Naive thymus-derived CD4-positive, alpha-beta T cell (primary cell): Measurements from ENCODE around the gene AQP1. TPM values are rescaled to one million over a fixed set of nuclear protein-coding genes. Genes with fewer than 3 reads are reported as not detected.

Source experiments
- ATAC-seq: fragments of 150-1000 bp; cut with Tn5 transposase; 2 replicates; pipeline ENCODE4 v1.10.0; 2021; ENCODE audit warnings: mild to moderate bottlenecking, moderate library complexity
- CTCF ChIA-PET: fragments of 350-600 bp; sonication (Branson Sonifier 250); formaldehyde crosslinking; loops from one replicate; lab custom pipeline; 2021; ENCODE audit warnings: antibody characterized with exemption; lab: Charles Lee
- POLR2A ChIA-PET: fragments of 350-600 bp; sonication (Branson Sonifier 250); formaldehyde crosslinking; loops from one replicate; lab custom pipeline; 2021; ENCODE audit warnings: antibody characterized with exemption, inconsistent platforms; lab: Charles Lee
- DNase-seq, 9 donors: peaks; one replicate each; pipeline versions ENCODE4 v3.0.0 to v3.0.0-alpha.2; 2020 to 2022; ENCODE audit warnings: mixed read lengths in 1 of 9
- H3K27ac ChIP-seq: one replicate; pipeline ENCODE4 v1.7.0; 2013; ENCODE audit warnings: mild to moderate bottlenecking, low read depth, low read length, moderate library complexity
- H3K27me3 ChIP-seq, 2 donors: one replicate each; pipeline ENCODE4 v1.7.0; 2013; ENCODE audit warnings: low read length in 2 of 2, mild to moderate bottlenecking in 2 of 2, moderate library complexity in 2 of 2; ENCODE audit not compliant: control insufficient read depth in 2 of 2, insufficient read depth in 2 of 2
- H3K36me3 ChIP-seq, 3 experiments: 1 replicate in 2 of 3; 2 replicates in 1 of 3; pipeline ENCODE4 v1.7.0; 2013; ENCODE audit warnings: low read length in 3 of 3, mild to moderate bottlenecking in 3 of 3, moderate library complexity in 1 of 3; ENCODE audit not compliant: insufficient read depth in 3 of 3, control insufficient read depth in 2 of 3
- H3K4me1 ChIP-seq, 2 donors: one replicate each; pipeline ENCODE4 v1.7.0; 2013; ENCODE audit warnings: low read length in 2 of 2, mild to moderate bottlenecking in 2 of 2, moderate library complexity in 1 of 2; ENCODE audit not compliant: control insufficient read depth in 2 of 2, insufficient read depth in 2 of 2
- H3K4me3 ChIP-seq: 2 replicates; pipeline ENCODE4 v1.7.0; 2013; ENCODE audit warnings: mild to moderate bottlenecking, low read length
- H3K9me3 ChIP-seq, 3 experiments: 1 replicate in 2 of 3; 2 replicates in 1 of 3; pipeline ENCODE4 v1.7.0; 2013; ENCODE audit warnings: low read length in 3 of 3; ENCODE audit not compliant: control insufficient read depth in 2 of 3
- H3K27ac Mint-ChIP-seq, 9 donors: one replicate each; pipeline ENCODE4 v1.8.0; 2020 to 2022; ENCODE audit warnings: mixed read lengths in 9 of 9, mild to moderate bottlenecking in 8 of 9, moderate library complexity in 5 of 9, inconsistent platforms in 2 of 9
- H3K27me3 Mint-ChIP-seq, 5 donors: one replicate each; pipeline ENCODE4 v1.8.0; 2021 to 2022; ENCODE audit warnings: mixed read lengths in 5 of 5, mild to moderate bottlenecking in 1 of 5
- H3K36me3 Mint-ChIP-seq, 5 donors: one replicate each; pipeline ENCODE4 v1.8.0; 2020 to 2022; ENCODE audit warnings: mixed read lengths in 5 of 5, mild to moderate bottlenecking in 3 of 5, inconsistent platforms in 1 of 5
- H3K4me1 Mint-ChIP-seq, 7 donors: one replicate each; pipeline ENCODE4 v1.8.0; 2020 to 2022; ENCODE audit warnings: mixed read lengths in 7 of 7, mild to moderate bottlenecking in 3 of 7, inconsistent platforms in 1 of 7
- H3K4me3 Mint-ChIP-seq, 10 donors: one replicate each; pipeline ENCODE4 v1.8.0; 2020 to 2022; ENCODE audit warnings: mild to moderate bottlenecking in 10 of 10, mixed read lengths in 10 of 10, moderate library complexity in 6 of 10, inconsistent platforms in 2 of 10
- H3K9me3 Mint-ChIP-seq, 11 donors: one replicate each; pipeline ENCODE4 v1.8.0; 2020 to 2022; ENCODE audit warnings: mixed read lengths in 11 of 11, mild to moderate bottlenecking in 4 of 11, inconsistent platforms in 1 of 11, moderate library complexity in 1 of 11
- intact Hi-C, 2 donors: fragments of 100-400 bp; cut with micrococcal nuclease; formaldehyde crosslinking; loops; one replicate each; pipeline ENCODE4 v1.15.1; 2023
- polyA plus RNA-seq, 2 donors: library from polyadenylated mRNA; unstranded; fragments of 300-500 nt; fragmentation: Illumina TruSeq; gene quantifications; one replicate each; pipeline ENCODE4 v1.2.3, GENCODE V29; 2021
- total RNA-seq, 6 experiments: library from RNA in 5 of 6; stranded (reverse) in 5 of 6; gene quantifications; 1 replicate in 5 of 6; 2 replicates in 1 of 6; pipeline ENCODE4 v1.2.3 and lab custom pipeline; 2021 to 2026

The AQP1 gene
- total and polyA plus RNA-seq, 7 experiments from 2014 or later = 0.12 to 0.37 (median 0.16) TPM; not detected in 3

DNA sequence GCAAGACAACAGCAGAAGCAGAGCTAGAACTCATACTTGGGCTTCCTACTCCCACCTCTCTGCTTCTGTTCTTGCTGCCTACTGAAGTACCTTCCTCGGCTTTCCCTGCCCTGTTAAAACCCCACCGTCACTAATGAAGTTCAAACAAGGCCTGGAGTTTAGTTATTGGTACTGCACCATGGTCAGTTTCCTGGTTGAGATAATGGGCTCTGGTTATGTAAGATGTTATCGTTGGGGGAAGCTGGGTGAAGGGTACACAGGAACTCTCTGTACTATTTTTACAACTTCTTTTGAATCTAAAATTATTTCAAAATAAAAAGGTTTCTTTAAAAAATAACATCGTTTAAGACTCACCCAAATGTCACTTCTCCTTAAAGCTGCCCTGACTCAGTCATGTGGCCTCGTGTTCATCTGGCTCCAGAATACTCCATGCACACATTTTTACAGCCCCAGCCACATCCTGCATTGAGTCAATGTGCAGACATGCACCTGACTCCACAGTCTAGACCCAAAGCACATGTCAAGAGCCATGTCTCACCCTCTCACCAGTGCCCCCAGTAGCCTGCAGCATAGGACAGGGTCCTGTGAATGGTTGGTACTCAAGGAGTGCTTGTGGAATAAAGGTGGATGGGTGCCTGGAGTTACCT, 36.9 kb upstream of the AQP1 start:
- intact Hi-C loops = no loop called here
- H3K4me3 ChIP-seq = no peak overlapping the region
- ATAC-seq (no peak), DNase-seq (no peak)
- CTCF ChIA-PET = no interaction called here
- H3K27ac Mint-ChIP-seq = no peak overlapping the region
- H3K4me1 ChIP-seq = no peaks in the 10 kb centered on the region
- H3K27me3 ChIP-seq = no peaks in the 10 kb centered on the region
- H3K36me3 Mint-ChIP-seq = peaks cover 0 to 7% (median 4%) of the 10 kb centered on the region in 5 donors
- H3K9me3 Mint-ChIP-seq = peaks cover 0 to 2% (median 0%) of the 10 kb centered on the region in 11 donors
- no peak overlapping the region for H3K4me3 Mint-ChIP-seq
- no peak overlapping the region for H3K27ac ChIP-seq
- no peaks in the 10 kb centered on the region for H3K9me3 ChIP-seq
- POLR2A ChIA-PET = no interaction called here
- peaks cover 0 to 4% (median 0%) of the 10 kb centered on the region in 5 donors for H3K27me3 Mint-ChIP-seq
- no peaks in the 10 kb centered on the region for H3K36me3 ChIP-seq
- H3K4me1 Mint-ChIP-seq = peaks cover 0 to 6% (median 0%) of the 10 kb centered on the region in 7 donors

DNA sequence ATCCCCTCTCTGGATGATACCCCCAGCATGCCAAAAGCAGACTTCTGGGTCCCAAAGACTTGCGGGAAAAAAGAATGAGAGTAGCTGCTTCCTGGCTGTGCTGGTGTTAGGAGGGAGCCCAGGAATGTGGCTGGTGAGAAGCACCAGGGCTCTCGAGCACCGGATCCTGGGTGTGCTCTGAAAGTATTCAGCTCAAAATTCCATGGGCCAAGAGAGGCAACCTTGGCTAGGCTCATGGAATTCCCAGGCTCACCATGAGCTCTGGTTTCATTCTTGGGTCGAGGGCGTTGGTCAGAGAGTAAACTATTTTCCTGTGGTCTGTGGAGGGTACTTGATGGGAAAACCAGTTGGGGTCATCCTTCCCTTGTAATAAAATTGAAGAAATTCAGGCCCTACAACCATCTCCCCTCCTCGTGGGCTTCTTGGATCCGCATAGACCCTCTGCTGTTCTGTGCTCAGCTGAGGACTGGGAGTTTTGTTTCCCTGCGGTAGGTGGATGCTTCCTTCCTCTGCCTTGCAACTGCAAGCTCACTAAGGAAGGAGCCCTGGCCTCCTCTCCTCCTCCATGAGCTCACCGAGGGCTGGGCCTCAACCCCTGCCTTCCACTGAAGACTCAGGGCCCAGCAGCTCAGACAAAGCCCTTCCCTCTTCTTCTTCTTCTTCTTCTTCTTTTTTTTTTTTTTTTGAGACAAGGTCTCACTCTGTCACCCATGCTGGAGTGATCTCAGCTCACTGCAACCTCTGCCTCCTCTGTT, 34.5 kb upstream of the AQP1 start:
- Mint-ChIP-seq H3K27me3 (peaks cover 0 to 4% (median 0%) of the 10 kb centered on the region in 5 donors), H3K27ac (no peak overlapping the region), H3K4me1 (peaks cover 0 to 6% (median 0%) of the 10 kb centered on the region in 7 donors), H3K4me3 (no peak overlapping the region), H3K36me3 (peaks cover 0 to 7% (median 4%) of the 10 kb centered on the region in 5 donors), H3K9me3 (peaks cover 0 to 2% (median 0%) of the 10 kb centered on the region in 11 donors)
- POLR2A ChIA-PET = no interaction called here
- H3K4me3 ChIP-seq = no peak overlapping the region
- intact Hi-C loops = no loop called here
- no peak for ATAC-seq
- H3K9me3 ChIP-seq = no peaks in the 10 kb centered on the region
- H3K27ac ChIP-seq = no peak overlapping the region
- DNase-seq = no peak
- H3K36me3 ChIP-seq = no peaks in the 10 kb centered on the region
- CTCF ChIA-PET = no interaction called here
- no peaks in the 10 kb centered on the region for H3K4me1 ChIP-seq
- H3K27me3 ChIP-seq = no peaks in the 10 kb centered on the region

DNA sequence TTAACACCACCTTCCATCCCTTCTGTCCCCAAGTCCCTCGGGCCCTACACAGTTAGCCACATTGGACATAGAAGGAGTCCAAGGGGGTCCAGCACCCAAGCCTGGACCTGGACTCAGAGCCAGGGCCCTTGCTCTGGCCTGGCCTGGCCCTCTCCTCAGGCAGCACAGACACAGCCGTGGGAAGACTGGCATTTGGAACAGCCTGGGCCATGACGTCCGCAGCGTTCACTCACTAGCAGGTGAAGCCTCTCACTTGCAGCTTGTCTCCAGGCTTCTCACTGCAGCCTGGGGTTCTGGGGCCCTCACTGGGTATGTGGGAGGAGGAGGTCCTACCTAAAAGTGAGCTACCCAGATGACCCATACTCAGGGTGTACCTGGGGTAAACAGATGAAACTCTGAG, 33.7 kb upstream of the AQP1 start:
- intact Hi-C loops = no loop called here
- no peak for ATAC-seq
- peaks cover 0 to 2% (median 0%) of the 10 kb centered on the region in 11 donors for H3K9me3 Mint-ChIP-seq
- CTCF ChIA-PET = no interaction called here
- Histone ChIP-seq H3K27ac (no peak overlapping the region), H3K9me3 (no peaks in the 10 kb centered on the region), H3K4me3 (no peak overlapping the region), H3K4me1 (no peaks in the 10 kb centered on the region), H3K27me3 (no peaks in the 10 kb centered on the region), H3K36me3 (no peaks in the 10 kb centered on the region)
- peaks cover 0 to 4% (median 0%) of the 10 kb centered on the region in 5 donors for H3K27me3 Mint-ChIP-seq
- peaks cover 0 to 7% (median 4%) of the 10 kb centered on the region in 5 donors for H3K36me3 Mint-ChIP-seq
- no peak overlapping the region for H3K4me3 Mint-ChIP-seq
- POLR2A ChIA-PET = no interaction called here
- no peak overlapping the region for H3K27ac Mint-ChIP-seq
- peaks cover 0 to 6% (median 0%) of the 10 kb centered on the region in 7 donors for H3K4me1 Mint-ChIP-seq
- no peak for DNase-seq

DNA sequence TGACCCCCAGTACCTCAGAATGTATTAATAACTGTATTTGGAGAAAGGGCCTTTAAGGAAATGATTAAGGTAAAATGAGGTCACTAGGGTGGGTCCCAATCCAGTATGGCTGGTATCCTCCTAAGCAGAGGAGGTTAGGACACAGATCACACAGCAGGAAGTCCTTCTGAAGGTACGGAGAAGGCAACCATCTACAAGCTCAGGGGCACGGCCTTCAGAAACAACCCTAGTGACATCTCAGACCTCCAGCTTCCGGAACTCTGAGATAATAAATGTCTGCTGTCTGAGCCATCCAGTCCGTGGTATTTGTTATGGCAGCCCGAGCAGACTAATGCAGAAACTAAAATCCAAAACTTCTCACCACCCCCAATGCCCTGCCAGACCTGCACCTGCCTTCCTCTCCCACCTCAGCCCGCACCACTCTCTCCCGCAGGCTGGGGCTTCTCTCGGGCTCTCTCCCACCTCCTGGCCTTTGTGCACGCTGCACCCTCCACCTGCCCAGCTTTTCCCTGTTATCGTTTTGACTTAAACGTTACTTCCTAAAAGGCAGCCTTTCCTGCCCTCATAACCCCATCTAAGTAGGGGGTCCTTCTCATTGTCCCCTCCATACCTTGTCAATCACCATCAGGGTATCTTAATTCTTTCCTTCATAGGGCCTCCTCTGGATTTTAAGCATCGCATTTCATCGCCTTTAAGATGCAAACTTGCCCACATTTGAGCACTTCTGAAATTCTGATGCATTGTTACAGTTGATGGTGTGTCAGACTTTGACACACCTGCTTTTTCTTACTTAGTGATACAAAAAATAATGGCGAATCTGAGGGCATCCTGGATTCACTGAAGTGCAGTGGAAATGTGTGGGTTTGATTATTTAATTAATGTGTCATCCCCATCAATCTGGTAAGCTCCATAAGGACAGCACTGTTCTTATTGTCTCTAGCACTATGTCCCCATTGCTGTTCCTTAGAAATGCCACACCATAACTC, 32.2 kb upstream of the AQP1 start:
- POLR2A ChIA-PET = no interaction called here
- Histone ChIP-seq H3K9me3 (no peaks in the 10 kb centered on the region), H3K4me3 (no peak overlapping the region), H3K4me1 (no peaks in the 10 kb centered on the region), H3K36me3 (no peaks in the 10 kb centered on the region), H3K27ac (no peak overlapping the region), H3K27me3 (no peaks in the 10 kb centered on the region)
- Mint-ChIP-seq H3K4me3 (no peak overlapping the region), H3K4me1 (peaks cover 0 to 6% (median 0%) of the 10 kb centered on the region in 7 donors), H3K36me3 (peaks cover 0 to 7% (median 4%) of the 10 kb centered on the region in 5 donors), H3K9me3 (peaks cover 0 to 2% (median 0%) of the 10 kb centered on the region in 11 donors), H3K27me3 (peaks cover 0 to 4% (median 0%) of the 10 kb centered on the region in 5 donors), H3K27ac (no peak overlapping the region)
- DNase-seq = no peak
- ATAC-seq = no peak
- CTCF ChIA-PET = no interaction called here
- intact Hi-C loops = no loop called here

DNA sequence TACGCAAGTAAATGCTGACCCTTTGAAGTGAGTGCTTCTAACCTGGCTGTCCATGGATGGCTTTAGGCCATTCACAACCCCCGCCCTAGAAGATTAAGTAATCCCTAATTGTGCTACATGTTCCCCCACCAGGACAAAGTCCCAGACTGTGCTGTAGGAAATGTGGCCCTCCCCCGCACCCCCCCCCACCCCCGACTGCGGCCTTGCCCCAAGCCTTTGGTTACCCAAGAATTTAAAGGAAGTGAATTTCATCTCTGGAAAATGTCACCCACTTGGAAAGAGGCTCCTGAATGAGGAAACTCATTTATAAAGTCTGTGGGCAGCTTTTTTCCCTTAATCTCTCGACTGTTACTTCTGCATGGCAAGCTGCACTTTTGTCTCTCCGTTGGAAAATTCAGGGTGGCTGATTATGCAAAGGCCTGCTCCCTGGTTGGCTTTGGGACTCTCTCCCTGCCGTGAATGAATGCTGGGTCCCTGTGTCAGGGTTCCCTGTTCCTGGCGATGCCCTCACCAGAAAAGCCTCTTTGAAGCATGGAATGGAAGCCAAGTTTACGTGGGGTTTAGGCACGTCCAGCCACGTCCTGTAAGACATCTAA, 31.4 kb upstream of the AQP1 start:
- Histone ChIP-seq H3K27ac (no peak overlapping the region), H3K27me3 (no peaks in the 10 kb centered on the region), H3K9me3 (no peaks in the 10 kb centered on the region), H3K36me3 (no peaks in the 10 kb centered on the region), H3K4me1 (no peaks in the 10 kb centered on the region), H3K4me3 (no peak overlapping the region)
- ATAC-seq (no peak), DNase-seq (no peak)
- CTCF ChIA-PET = no interaction called here
- POLR2A ChIA-PET = no interaction called here
- intact Hi-C loops = no loop called here
- Mint-ChIP-seq H3K4me3 (no peak overlapping the region), H3K4me1 (peaks cover 0 to 3% (median 0%) of the 10 kb centered on the region in 7 donors), H3K27ac (no peak overlapping the region), H3K27me3 (peaks cover 0 to 4% (median 0%) of the 10 kb centered on the region in 5 donors), H3K36me3 (peaks cover 0 to 3% (median 0%) of the 10 kb centered on the region in 5 donors), H3K9me3 (peaks cover 0 to 2% (median 0%) of the 10 kb centered on the region in 11 donors)

DNA sequence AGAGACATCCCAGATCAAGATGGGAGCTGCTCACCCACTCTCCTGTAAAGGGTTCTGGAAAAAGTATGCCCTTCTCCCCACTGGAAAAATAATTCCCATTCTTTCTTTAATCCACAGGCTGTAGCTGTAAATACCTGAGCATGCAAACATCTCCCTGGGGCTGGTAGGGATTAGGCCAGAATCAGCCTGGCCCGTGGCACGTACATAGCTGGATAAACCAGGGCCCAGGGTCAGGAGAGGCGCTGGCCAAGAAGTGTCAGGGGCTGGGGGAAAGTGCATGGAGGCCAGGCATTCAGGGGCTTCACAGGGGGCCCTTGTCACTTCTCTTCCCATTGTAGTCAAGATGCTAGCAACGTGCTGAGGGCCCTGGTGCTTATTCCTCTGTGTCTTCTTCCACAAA, 30.7 kb upstream of the AQP1 start:
- Mint-ChIP-seq H3K36me3 (no peaks in the 10 kb centered on the region), H3K4me3 (no peak overlapping the region), H3K27ac (no peak overlapping the region), H3K27me3 (peaks cover 0 to 4% (median 0%) of the 10 kb centered on the region in 5 donors), H3K9me3 (no peaks in the 10 kb centered on the region), H3K4me1 (peaks cover 0 to 3% (median 0%) of the 10 kb centered on the region in 7 donors)
- no peak overlapping the region for H3K4me3 ChIP-seq
- H3K4me1 ChIP-seq = no peaks in the 10 kb centered on the region
- ChIA-PET POLR2A (no interaction called here), CTCF (no interaction called here)
- H3K36me3 ChIP-seq = no peaks in the 10 kb centered on the region
- no peaks in the 10 kb centered on the region for H3K9me3 ChIP-seq
- H3K27ac ChIP-seq = no peak overlapping the region
- ATAC-seq (no peak), DNase-seq (no peak)
- intact Hi-C loops = no loop called here
- no peaks in the 10 kb centered on the region for H3K27me3 ChIP-seq
